Measurements from ENCODE around the gene OXCT1. TPM values are rescaled to one million over a fixed set of nuclear protein-coding genes. Genes with fewer than 3 reads are reported as not detected.

Gene OXCT1
- total and polyA plus RNA-seq, 7 donors: 5.5 to 22.1 (median 10.7) TPM

DNA sequence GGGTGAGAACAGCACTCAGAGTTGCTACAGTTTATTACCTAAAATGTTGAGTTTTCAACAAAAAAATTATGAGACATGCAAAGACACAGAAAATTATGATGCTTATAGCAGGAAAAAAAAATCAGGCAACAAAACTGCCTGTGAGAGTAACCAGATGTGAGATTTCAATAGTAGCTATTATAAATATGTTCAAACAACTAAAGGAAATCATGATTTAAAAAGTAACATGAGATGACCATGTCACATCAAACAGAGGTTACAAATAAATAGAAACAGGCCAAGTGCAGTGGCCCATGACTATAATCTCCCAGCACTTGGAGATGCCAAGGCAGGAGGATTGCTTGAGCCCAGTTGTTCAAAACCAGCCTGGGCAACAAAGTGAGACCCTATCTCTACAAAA, 21.8 kb upstream of the OXCT1 start:
- no peaks in the 10 kb centered on the region for H3K36me3 ChIP-seq (ENCODE audit: insufficient read depth in 1 of 2, low read depth in 1 of 2)
- ATAC-seq: no peak
- no peaks in the 10 kb centered on the region for H3K9me3 ChIP-seq
- H3K4me1 ChIP-seq: no peaks in the 10 kb centered on the region
- peaks cover 0 to 20% (median 6%) of the 10 kb centered on the region in 3 donors for H3K27me3 ChIP-seq (ENCODE audit: insufficient read depth in 3 of 3, low read length in 2 of 3)
- DNase-seq: no peak
- TF ChIP-seq, protein P1, sequence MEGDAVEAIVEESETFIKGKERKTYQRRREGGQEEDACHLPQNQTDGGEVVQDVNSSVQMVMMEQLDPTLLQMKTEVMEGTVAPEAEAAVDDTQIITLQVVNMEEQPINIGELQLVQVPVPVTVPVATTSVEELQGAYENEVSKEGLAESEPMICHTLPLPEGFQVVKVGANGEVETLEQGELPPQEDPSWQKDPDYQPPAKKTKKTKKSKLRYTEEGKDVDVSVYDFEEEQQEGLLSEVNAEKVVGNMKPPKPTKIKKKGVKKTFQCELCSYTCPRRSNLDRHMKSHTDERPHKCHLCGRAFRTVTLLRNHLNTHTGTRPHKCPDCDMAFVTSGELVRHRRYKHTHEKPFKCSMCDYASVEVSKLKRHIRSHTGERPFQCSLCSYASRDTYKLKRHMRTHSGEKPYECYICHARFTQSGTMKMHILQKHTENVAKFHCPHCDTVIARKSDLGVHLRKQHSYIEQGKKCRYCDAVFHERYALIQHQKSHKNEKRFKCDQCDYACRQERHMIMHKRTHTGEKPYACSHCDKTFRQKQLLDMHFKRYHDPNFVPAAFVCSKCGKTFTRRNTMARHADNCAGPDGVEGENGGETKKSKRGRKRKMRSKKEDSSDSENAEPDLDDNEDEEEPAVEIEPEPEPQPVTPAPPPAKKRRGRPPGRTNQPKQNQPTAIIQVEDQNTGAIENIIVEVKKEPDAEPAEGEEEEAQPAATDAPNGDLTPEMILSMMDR (IDR thresholded peaks at IDR 0.05): no peak
- intact Hi-C loops (cut with DNase I): no loop called here
- H3K27ac ChIP-seq: no peak overlapping the region
- no peak overlapping the region for H3K4me3 ChIP-seq

- no peak for DNase-seq
- Histone ChIP-seq H3K9me3 (no peaks in the 10 kb centered on the region), H3K27ac (no peak overlapping the region), H3K36me3 (ENCODE audit: insufficient read depth in 1 of 2, low read depth in 1 of 2) (no peaks in the 10 kb centered on the region), H3K4me1 (no peaks in the 10 kb centered on the region), H3K27me3 (ENCODE audit: insufficient read depth in 3 of 3, low read length in 2 of 3) (peaks cover 0 to 14% (median 3%) of the 10 kb centered on the region in 3 donors), H3K4me3 (no peak overlapping the region)
- intact Hi-C loops (cut with DNase I): no loop called here
- WGBS, 3 donors: 60 to 64% (median 61%) methylated on average over 2 of the region's 2 CpGs
- TF ChIP-seq, protein P1 (IDR thresholded peaks at IDR 0.05): no peak
- no peak for ATAC-seq
Measured at GRCh38 chr5:41891066-41891707, 21.0 kb upstream of the OXCT1 start.

- ATAC-seq (no peak), DNase-seq (no peak)
- intact Hi-C loops (cut with DNase I): no loop called here
- H3K27me3 ChIP-seq (ENCODE audit: insufficient read depth in 3 of 3, low read length in 2 of 3): peaks cover 0 to 3% (median 0%) of the 10 kb centered on the region in 3 donors
- H3K4me3 ChIP-seq: no peak overlapping the region
- no peaks in the 10 kb centered on the region for H3K4me1 ChIP-seq
- no peak overlapping the region for H3K27ac ChIP-seq
- H3K9me3 ChIP-seq: no peaks in the 10 kb centered on the region
- H3K36me3 ChIP-seq (ENCODE audit: insufficient read depth in 1 of 2, low read depth in 1 of 2): no peaks in the 10 kb centered on the region
- TF ChIP-seq, protein P1 (IDR thresholded peaks at IDR 0.05): no peak
Measured at GRCh38 chr5:41885286-41885685, 15.1 kb upstream of the OXCT1 start.

- WGBS, 3 donors: 87 to 94% (median 90%) methylated on average over 2 of the region's 2 CpGs
- H3K27me3 ChIP-seq (ENCODE audit: insufficient read depth in 3 of 3, low read length in 2 of 3): no peaks in the 10 kb centered on the region
- intact Hi-C loops (cut with DNase I): no loop called here
- no peak for DNase-seq
- H3K9me3 ChIP-seq: no peaks in the 10 kb centered on the region
- no peak overlapping the region for H3K27ac ChIP-seq
- no peaks in the 10 kb centered on the region for H3K4me1 ChIP-seq
- TF ChIP-seq, protein P1 (IDR thresholded peaks at IDR 0.05): no peak
- ATAC-seq: no peak
- H3K36me3 ChIP-seq (ENCODE audit: insufficient read depth in 1 of 2, low read depth in 1 of 2): no peaks in the 10 kb centered on the region
- H3K4me3 ChIP-seq: no peak overlapping the region
Measured at GRCh38 chr5:41883936-41884335, 13.7 kb upstream of the OXCT1 start.

DNA sequence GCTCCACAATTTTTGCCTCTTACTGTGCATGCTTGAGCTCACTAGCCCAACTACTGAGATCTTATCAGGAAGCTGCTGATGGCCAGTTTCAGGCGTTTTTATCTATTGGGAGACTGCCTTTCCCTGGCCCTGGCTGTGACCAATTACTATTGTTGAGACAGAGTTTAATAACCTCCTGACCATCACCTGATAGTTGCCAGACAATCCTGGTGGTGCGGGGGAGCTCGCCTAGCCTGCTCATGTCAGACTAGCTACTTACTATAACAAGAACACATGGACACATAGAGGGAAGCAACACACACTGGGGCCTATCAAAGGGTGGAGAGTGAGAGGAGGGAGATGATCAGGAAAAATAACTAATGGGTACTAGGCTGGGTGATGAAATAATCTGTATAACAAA, 13.0 kb upstream of the OXCT1 start:
- TF ChIP-seq, protein P1 (IDR thresholded peaks at IDR 0.05): no peak
- Histone ChIP-seq H3K4me3 (no peak overlapping the region), H3K9me3 (no peaks in the 10 kb centered on the region), H3K27ac (no peak overlapping the region), H3K36me3 (ENCODE audit: insufficient read depth in 1 of 2, low read depth in 1 of 2) (no peaks in the 10 kb centered on the region), H3K4me1 (no peaks in the 10 kb centered on the region), H3K27me3 (ENCODE audit: insufficient read depth in 3 of 3, low read length in 2 of 3) (no peaks in the 10 kb centered on the region)
- intact Hi-C loops (cut with DNase I): no loop called here
- DNase-seq (no peak), ATAC-seq (no peak)
- 78 to 92% (median 84%) methylated on average over 3 of the region's 3 CpGs for WGBS, 3 donors

Measured in psoas muscle (tissue), 8 donors.